Measurements from ENCODE around the gene VAMP1.
"Not testable (repeated sequence)": the region's sequence is repeated elsewhere in the genome, so short reads cannot be mapped to it uniquely, and the experiment has no call there.

Gene VAMP1

DNA sequence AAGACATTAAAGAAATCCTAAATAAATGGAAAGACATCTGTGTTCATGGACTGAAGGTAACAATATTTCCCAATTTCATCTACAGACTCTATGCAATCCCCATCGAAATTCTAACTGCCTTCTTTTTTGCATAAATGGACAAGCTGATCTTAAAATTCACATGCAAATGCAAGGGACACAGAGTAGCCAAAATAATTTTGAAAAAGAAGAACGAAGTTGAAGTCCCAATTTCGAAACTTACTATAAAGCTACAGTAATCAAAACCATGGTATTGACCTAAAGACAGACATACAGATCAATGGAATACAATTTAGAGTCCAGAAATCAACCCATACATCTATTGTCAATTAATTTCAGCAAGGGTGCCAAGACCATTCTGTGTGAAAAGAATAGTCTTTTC lies 42.2 kb downstream of the VAMP1 start:
- Histone ChIP-seq H3K4me3 (ENCODE audit: low read depth, low read length) (no peak overlapping the region), H3K9me3 (ENCODE audit: control insufficient read depth, insufficient read depth, low read depth, low read length) (no peaks in the 10 kb centered on the region), H3K4me1 (ENCODE audit: control insufficient read depth, insufficient read depth, low read length) (0 out of 2 replicates have a peak, but pooled peaks cover 4% of the 10 kb centered on the region), H3K27ac (ENCODE audit: extremely low read depth, low read depth, low read length) (no peak overlapping the region), H3K36me3 (ENCODE audit: control insufficient read depth in 2 of 2, insufficient read depth in 1 of 2, low read length in 2 of 2) (no peaks in the 10 kb centered on the region)
- CTCF ChIA-PET = interaction anchor here (0.6 to 1.6 kb wide), 2 partner anchors 78 to 102 kb away, joined by 3 to 7 read pairs; no protein-coding TSS in a partner anchor
- TF ChIP-seq ZNF433 (tag by site-specific recombination; IDR thresholded peaks at IDR 0.05; ENCODE audit: low read depth) (no peak), ZNF48 (tag by site-specific recombination; IDR thresholded peaks at IDR 0.05) (no peak), ZNF416 (tag by site-specific recombination; IDR thresholded peaks at IDR 0.05) (no peak)
- TF ChIP-seq, protein P1, sequence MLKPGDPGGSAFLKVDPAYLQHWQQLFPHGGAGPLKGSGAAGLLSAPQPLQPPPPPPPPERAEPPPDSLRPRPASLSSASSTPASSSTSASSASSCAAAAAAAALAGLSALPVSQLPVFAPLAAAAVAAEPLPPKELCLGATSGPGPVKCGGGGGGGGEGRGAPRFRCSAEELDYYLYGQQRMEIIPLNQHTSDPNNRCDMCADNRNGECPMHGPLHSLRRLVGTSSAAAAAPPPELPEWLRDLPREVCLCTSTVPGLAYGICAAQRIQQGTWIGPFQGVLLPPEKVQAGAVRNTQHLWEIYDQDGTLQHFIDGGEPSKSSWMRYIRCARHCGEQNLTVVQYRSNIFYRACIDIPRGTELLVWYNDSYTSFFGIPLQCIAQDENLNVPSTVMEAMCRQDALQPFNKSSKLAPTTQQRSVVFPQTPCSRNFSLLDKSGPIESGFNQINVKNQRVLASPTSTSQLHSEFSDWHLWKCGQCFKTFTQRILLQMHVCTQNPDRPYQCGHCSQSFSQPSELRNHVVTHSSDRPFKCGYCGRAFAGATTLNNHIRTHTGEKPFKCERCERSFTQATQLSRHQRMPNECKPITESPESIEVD (tag by site-specific recombination; IDR thresholded peaks at IDR 0.05) = no peak
- POLR2A ChIA-PET = interaction anchor here (0.7 kb wide), 1 partner anchor 107 kb away, joined by 3 read pairs; no protein-coding TSS in a partner anchor

DNA sequence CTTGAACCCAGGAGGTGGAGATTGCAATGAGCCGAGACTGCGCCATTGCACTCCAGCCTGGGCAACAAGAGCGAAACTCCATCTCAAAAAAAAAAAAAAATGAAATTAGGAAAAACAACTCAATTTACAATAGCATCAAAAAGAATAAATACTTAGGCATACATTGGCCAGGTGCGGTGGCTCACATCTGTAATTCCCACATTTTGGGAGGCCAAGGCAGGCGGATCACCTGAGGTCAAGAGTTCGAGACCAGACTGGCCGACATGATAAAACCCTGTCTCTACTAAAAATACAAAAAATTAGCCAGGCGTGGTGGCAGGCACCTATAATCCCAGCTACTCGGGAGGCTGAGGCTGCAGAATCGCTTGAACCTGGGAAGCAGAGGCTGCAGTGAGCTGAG lies 42.7 kb downstream of the VAMP1 start:
- ChIA-PET CTCF (interaction anchor here (1.6 kb wide), 1 partner anchor 101 kb away, joined by 7 read pairs; no protein-coding TSS in a partner anchor), POLR2A (interaction anchor here (0.7 kb wide), 1 partner anchor 637 kb away, joined by 3 read pairs; no protein-coding TSS in a partner anchor)
- not testable (repeated sequence) for H3K27ac ChIP-seq (ENCODE audit: extremely low read depth, low read depth, low read length); H3K4me3 ChIP-seq (ENCODE audit: low read depth, low read length); H3K4me1 ChIP-seq (ENCODE audit: control insufficient read depth, insufficient read depth, low read length); H3K36me3 ChIP-seq (ENCODE audit: control insufficient read depth in 2 of 2, insufficient read depth in 1 of 2, low read length in 2 of 2); H3K9me3 ChIP-seq (ENCODE audit: control insufficient read depth, insufficient read depth, low read depth, low read length)
- 0 out of 2 replicates have a peak, but pooled peaks have one; percentile 23 for TF ChIP-seq ZNF121 (tag by site-specific recombination; IDR thresholded peaks at IDR 0.05)

DNA sequence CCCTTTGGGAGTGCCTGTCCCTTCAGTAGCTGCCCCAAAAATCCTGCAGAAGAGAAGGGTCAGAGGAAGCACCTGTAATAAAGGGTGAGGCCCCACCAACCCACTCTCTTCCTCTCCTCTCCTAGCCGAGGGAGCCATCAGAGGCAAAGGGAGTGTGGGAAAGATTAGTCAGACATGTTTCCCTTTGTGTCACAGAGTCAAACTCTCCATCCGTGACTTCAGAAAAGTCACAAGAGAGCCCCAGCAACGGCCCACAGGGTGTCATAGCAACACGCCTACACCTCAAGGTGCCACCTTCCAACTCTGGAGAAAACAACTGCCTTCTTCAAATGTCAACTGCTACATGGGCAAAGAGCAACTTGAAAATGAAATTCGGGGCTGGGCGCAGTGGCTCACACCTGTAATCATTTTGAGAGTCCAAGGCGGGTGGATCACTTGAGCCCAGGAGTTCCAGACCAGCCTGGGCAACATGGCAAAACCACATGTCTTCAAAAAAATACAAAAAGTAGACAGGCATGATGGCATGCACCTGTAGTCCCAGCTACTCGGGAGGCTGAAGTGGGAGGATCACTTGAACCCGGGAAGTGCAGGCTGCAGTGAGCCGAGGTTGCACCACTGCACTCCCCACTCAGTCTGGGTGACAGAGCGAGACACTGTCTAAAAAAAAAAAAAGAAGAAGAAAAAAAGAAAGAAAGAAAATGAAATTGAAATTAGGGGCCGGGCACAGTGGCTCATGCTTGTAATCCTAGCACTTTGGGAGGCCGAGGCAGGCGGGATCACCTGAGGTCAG lies 43.4 kb downstream of the VAMP1 start:
- CTCF ChIA-PET = interaction anchor here (0.7 to 5.6 kb wide), 5 partner anchors 35 to 261 kb away, joined by 3 to 73 read pairs (median 7); no protein-coding TSS in a partner anchor
- TF ChIP-seq MYNN (tag by site-specific recombination; IDR thresholded peaks at IDR 0.05; ENCODE audit: borderline replicate concordance) = 0 out of 2 replicates have a peak, but pooled peaks have one; percentile 56
- TF ChIP-seq ZNF214 (tag by site-specific recombination; IDR thresholded peaks at IDR 0.05; ENCODE audit: borderline replicate concordance) = no peak
- peak; percentile 69 for TF ChIP-seq ZFHX2 (tag by site-specific recombination; conservative IDR thresholded peaks at IDR 0.05)
- Histone ChIP-seq H3K36me3 (ENCODE audit: control insufficient read depth in 2 of 2, insufficient read depth in 1 of 2, low read length in 2 of 2) (no peaks in the 10 kb centered on the region), H3K9me3 (ENCODE audit: control insufficient read depth, insufficient read depth, low read depth, low read length) (no peaks in the 10 kb centered on the region), H3K4me3 (ENCODE audit: low read depth, low read length) (no peak overlapping the region), H3K4me1 (ENCODE audit: control insufficient read depth, insufficient read depth, low read length) (0 out of 2 replicates have a peak, but pooled peaks cover 4% of the 10 kb centered on the region), H3K27ac (ENCODE audit: extremely low read depth, low read depth, low read length) (no peak overlapping the region)
- POLR2A ChIA-PET = interaction anchor here (0.7 kb wide), 1 partner anchor 636 kb away, joined by 3 read pairs; no protein-coding TSS in a partner anchor

DNA sequence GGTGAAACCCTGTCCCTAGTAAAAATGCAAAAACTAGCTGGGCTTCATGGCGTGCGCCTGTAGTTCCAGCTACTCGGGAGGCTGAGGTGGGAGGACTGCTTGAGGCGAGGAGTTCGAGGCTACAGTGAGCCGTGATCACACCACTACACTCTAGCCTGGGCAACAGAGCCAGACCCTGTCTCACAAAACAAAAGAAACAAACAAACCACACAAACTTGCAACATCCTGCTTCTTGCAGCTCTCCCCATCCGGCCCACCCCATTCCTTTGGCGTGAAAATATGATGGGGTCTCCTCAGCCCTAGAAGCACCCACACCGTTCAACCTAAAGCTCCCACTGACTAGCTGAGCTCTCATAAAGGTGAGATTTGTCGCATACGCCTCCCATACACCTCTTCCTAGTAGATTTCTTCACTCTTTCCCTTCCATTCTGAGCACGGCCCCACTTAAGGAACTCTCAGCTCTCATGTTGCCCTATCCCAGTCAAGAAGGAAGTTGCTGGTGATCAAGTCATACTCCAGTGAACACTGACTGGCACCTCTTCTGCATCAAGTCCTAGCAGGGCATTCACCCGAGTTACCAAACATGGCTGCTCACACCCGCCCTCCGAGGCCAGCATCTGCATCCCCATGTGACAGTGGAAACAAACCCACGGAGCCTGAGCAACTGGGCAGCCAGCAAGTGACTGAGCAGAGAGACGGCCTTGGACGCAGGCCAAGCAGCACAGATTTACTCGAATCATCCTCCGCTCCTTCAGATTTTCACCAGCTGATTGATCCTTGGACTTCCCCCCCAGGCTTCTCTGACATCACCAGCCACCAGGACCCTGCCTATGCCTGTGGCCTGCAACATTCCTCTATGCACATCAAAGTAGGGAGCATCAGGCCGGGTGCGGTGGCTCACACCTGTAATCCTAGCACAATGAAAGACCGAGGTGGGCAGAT lies 44.6 kb downstream of the VAMP1 start:
- H3K4me3 ChIP-seq (ENCODE audit: low read depth, low read length) = no peak overlapping the region
- no peak overlapping the region for H3K27ac ChIP-seq (ENCODE audit: extremely low read depth, low read depth, low read length)

More for the DNA sequence above, 44.6 kb downstream of the VAMP1 start:
- TF ChIP-seq ZNF121 (tag by site-specific recombination; IDR thresholded peaks at IDR 0.05) (0 out of 2 replicates have a peak, but pooled peaks have one; percentile 39), ZNF654 (tag by site-specific recombination; IDR thresholded peaks at IDR 0.05; ENCODE audit: low read depth) (no peak)
- no peaks in the 10 kb centered on the region for H3K36me3 ChIP-seq (ENCODE audit: control insufficient read depth in 2 of 2, insufficient read depth in 1 of 2, low read length in 2 of 2)
- H3K9me3 ChIP-seq (ENCODE audit: control insufficient read depth, insufficient read depth, low read depth, low read length) = no peaks in the 10 kb centered on the region
- H3K4me1 ChIP-seq (ENCODE audit: control insufficient read depth, insufficient read depth, low read length) = 0 out of 2 replicates have a peak, but pooled peaks cover 4% of the 10 kb centered on the region
- ChIA-PET CTCF (interaction anchor here (0.5 to 5.6 kb wide), 6 partner anchors 40 to 453 kb away, joined by 3 to 73 read pairs (median 3); no protein-coding TSS in a partner anchor), POLR2A (interaction anchor here (1.1 to 1.4 kb wide), 2 partner anchors 105 to 108 kb away, joined by 3 to 6 read pairs; partner anchors contain the start of gene GAPDH)
